HG03135 (cell line): ENCODE measurements around the gene TTLL6.

Source experiments
- ATAC-seq: cut with Tn5 transposase; IDR thresholded peaks from one replicate; pipeline ENCODE4 v1.9.1; 2021; ENCODE audit warnings: mild to moderate bottlenecking, moderate library complexity; ENCODE audit not compliant: unreplicated experiment

The TTLL6 gene

DNA sequence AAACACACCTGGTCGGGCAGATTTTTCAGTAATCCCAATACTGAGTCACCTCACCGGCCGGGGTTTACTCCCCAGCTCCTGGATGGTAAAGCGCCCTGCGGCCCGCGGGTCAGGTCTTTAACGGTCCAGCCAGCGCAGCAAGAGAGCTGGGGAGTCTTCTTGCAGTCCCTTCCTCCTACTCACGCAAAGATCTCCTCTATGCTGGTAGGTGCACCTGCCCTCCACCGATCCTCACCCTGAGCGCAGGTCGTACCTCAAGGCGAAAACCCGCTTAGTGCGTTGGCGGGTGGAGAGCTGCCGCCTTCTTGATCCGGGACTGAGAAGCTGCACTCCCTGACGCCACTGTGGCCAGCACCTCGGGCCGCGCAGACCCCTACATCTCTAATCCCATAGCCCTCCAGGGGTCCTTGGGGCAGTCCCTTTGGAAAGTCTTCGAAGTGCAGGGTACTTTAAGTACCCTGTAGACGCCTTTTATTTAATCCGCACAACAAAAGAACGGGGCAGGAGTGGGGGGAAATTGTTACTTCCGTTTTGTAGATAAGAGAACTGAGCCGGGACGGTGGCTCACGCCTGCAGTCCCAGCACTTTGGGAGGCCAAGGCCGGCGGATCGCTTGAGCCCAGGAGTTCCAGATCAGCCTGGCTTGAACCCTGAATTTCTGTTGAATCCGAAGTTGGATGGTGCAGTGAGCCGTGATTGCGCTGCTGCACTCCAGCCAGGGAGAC lies 78.1 kb downstream of the TTLL6 start:
- ATAC-seq, result no peak

DNA sequence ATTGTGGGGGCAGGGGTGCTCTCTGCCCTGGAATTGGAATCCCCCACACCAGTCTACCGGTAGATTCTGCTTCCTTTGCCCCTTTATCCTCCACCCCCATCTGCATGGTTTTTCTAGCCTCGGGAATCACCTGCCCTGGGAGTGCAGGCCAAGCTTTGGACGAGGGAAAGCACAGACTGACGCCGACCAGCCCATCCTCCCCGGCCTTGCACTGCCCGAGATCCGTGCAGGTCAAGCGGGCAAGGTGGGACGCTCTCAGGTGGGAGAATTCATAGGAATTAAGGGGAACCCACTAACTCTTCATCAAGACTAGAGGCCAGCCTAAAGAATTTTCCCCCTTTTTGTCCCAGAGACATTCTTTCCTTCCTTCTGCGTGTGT lies 78.6 kb downstream of the TTLL6 start:
- no peak for ATAC-seq

DNA sequence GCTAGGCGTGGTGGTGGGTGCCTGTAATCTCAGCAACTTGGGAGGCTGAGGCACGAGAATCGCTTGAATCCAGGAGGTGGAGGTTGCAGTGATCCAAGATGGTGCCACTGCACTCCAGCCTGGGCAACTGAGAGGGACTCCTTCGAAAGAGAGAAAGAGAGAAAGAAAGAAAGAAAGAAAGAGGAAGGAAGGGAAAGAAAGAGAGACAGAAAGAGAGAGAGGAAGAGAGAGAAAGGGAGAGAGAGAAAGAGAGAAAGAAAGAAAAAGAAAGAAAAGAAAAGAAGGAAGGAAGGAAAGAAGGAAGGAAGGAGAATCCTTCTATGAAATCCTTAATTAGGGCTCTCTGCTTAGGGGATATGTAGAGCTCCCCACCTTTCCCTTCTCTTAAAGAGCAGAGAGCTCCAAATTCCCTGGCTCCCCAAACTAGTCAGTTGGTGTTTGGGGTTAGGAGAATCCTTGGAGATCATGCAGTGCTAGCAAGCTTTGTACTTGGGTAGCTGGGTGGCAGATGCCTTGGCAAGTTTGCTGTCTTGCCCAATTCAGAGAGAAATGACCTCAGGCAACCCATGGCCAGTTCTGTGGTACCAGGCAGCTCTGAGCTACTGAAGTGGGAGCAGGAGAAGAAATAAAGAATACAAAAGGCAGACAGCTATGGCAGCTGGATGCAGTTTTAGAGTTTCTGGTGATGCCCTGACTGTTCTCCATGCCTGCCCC lies 79.5 kb downstream of the TTLL6 start:
- ATAC-seq, result no peak

DNA sequence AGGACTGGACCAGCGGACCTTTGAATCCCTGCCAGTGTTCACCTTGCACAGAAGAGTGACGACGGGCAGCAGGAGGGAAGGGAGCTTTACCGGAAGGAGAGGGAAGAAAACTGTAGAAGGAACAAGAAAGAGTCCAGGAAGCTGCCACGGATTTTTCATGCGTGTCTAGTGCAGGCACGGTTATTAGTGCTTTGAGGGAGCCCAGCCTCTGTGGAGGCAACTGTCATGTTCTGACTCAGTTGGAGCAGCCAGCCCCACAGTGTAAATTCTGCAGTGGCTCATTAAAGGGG lies 82.0 kb downstream of the TTLL6 start:
- ATAC-seq, result no peak

DNA sequence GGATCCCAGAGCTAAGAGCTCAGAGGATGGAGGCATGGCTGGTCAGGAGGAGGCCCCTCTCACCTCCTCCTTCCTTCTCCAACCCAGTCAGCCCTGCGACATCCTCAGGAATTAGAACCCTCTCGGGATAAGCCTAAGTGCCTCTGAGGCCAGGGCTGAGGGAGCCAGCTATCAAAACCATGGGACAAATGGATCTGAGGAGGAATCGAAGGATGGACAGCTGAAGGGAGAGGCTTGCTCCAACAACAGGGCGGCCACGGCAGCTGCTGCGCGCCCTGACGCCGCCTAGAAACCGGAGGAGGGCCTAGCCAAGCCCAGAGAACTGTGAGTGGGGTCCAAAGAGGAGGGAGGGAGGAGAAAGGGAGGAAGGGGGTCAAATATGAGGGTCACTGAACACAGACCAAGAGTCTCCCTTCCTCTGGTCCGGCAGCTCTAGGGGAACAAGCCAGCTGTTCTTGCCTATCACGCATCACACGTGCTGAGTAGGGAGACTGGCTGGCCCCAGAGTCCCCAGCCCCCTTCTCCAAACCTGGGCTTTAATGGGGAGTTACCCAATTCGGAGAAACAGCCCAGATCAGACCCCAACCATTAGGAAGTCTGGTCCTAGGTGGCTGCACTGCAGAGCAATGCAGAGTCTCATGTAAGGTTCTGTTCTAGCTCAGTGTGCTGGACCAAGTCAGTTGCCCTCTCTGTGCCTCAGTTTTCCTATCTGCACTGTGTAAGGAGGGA lies 82.5 kb downstream of the TTLL6 start:
- ATAC-seq, result no peak

DNA sequence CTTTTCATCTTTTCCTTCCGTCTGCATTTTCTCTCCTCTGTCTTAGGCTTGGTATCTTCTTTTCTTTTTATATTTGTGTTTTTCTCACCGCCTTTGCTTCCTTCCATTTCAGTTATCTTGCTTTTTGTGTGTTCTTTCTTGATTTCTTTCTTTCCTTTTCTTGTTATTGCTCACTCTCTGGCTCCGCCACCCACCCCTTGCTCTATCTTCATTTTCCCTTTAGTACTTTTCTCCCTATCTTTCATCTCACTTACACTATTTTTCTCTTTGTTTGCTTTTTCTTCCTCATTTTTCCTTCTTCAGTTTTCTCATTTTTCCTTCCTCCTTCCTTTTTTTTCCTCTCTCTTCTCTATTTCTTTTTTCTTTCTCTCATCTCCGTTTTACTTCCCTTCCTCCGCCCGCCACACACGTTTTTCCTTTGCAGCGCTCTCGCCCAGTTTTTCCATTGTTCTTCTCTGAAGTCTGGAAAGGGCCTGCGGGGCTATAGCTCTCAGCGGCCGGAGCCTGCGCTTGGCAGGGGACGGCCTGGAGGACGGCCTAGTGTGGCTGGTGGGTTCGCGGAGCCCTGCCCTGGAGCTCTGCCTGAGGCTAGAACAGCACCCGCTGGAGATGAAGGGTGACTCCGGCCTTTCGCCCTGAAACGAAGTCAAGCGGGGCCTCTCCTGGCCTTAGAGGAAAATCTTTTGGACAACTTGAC lies 83.2 kb downstream of the TTLL6 start:
- no peak for ATAC-seq

DNA sequence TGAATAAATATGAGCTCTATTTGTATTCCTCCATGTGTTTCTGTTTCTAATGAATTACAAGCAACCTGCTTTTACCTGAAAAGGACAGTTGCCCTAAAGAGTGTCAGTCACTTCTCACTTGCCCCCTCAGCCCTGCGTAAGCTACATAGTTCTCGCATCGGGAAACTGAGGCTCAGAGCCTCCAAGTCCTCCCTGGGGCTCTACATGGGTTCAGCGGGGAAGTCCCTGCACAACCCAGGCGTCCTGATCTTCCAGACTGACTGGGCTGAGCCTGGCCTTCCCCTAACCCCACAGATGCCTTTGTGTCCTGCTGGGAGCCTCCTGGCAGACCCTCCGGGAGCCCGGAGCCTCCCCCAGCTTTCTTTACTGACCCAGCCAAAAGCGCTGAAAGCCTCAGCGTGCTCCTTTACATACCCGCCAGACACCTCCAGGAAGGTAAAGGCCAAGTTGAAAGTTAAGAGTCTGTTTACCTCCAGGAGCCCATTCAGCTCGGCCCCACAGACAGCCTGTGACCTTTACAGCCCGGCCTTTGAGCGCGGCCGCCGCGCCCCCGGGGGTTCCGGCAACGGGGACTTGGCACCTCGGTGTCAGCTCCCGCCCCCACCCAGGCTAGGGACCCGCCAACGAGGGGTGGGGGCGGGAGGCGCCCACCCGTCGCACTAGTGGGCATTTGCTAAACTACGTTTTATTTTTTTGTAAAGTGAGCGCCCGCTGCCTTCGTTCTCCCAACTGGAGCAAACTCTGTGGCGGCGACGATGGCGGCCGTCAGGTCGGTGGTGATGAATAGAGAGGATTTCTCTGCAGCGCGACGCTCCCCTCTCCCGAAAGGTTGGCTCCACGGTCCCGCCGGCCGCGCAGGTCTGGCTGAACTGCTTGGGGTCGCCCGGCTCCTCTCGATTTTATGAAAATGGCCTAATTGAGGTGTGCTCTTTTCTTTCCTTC lies 84.1 kb downstream of the TTLL6 start:
- ATAC-seq, result no peak

DNA sequence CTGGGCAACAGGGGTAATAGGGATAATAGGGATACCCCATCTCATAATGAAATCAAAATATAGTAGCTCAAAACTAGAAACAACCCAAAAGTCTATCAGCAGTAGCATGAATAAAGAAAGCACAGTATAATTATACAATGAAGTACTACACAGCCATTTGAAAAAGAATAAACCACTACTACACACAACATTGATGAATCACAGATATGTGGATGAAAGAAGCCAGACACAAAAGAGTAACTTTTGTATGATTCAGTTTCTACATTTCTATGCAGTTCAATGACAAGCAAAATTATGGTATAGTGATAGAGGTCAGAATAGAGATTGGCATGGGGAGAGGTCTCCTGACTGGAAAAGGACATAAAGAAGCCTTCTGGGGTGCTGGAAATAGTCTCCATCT lies 85.7 kb downstream of the TTLL6 start:
- ATAC-seq, result no peak

DNA sequence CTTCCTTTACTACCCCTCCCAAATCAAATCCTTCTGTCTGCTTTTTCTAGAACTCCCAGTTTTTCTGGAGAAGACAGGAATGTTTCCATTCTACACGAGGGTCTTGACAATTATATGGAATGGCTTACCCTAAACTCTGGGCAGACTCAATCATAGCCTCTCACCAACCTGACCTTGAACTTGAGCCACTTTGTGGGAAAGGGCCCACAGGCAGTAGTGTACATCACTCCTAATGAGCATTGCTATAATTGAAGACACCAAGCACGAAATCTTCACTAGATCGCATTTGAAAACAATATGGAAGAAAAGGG lies 86.8 kb downstream of the TTLL6 start:
- no peak for ATAC-seq

DNA sequence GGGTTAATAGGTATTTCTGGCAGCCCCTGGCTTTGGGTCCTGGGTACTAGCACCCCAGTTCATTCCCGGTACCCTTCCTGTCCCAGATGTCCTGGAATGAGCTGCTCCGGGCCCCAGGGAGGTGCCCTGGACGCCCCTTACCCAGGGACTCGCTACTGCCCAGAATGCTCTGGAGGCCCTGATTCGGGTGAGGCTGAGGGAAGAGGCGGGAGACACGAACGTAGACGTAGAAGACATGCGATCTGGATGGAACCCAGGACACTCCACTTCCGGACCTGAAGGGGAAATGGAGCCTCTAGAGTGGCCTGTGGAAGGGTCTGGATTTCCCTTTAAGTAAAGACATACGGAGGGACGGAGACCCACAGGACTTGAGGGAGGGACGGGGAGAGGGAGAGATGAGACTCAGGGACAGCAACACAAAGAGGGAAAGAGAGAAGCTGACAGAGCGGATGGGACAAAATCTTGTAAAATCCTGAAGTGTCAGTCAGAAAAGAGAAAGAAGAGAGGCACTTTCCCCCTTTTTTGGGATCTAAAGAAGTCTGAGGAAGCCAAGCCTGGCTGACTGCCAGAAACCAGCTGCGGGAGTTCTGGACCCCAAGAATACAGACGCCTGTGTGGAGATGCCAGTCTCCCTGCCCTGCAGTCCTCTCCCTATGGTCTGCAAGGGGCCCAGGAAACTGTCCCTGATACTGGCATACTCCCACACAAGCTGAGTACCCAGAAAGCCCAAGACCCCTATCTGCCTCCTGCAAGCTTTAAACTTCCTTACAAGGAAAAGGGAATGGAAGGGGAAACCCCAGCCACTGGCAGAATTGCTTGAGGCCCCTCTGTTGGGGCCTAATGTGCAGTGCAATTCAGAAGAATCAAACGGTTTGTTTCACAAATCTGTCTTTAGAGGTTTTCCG lies 87.4 kb downstream of the TTLL6 start:
- ATAC-seq, result no peak

DNA sequence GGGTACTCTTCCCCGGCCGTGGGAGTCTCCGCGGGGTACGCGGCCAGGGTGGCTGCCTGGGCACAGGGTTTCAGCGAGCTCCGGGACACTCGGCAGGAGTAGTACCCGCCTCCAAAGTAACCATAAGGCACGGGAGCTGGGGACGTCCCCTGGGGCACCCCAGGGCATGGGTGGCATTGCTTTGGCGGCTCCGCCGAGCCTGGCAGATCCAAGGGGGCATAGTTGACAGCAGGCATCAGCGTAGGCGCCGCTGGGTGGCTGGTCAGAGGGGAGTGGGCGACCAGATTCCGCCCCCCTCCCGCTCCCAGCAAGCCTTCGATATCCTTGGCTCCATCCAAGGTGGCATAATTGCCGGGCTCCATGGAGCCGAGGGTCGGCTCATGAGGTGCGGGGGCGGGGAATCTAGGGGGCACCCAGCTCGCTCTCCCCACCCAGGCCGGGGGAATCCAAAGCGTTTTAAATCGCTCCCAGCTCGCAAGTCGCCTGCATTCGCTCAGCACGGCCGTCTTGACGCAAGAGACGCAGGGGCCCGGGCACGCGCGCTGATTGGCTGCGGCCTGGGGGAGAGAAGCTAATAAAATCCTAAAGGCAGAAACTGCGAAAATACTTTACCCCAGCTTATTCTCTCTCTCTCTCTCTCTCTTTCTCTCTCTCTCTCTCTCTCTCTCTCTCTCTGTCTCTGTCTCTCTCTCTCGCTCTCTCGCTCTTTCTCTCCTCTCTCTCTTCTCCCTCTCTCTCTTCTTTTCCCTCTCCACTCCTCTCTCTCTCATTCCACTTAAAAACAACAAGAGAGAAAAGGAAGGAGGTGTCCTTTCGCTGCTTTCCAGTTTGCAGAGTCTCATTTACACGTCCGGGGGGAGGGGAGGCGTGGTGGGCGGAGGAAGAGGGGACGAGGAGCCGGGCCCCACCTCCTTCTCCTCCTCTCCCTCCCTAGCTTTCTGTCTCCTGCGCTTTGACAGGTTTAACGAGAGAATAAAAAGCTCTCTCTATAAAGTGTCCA lies 88.5 kb downstream of the TTLL6 start, which contains the start of gene HOXB13:
Gene HOXB13 (minus strand): TSS at position 519 of the 1,000 bp plus-strand sequence. CDS start 157 bp downstream, at position 362.
- ATAC-seq, result no peak

DNA sequence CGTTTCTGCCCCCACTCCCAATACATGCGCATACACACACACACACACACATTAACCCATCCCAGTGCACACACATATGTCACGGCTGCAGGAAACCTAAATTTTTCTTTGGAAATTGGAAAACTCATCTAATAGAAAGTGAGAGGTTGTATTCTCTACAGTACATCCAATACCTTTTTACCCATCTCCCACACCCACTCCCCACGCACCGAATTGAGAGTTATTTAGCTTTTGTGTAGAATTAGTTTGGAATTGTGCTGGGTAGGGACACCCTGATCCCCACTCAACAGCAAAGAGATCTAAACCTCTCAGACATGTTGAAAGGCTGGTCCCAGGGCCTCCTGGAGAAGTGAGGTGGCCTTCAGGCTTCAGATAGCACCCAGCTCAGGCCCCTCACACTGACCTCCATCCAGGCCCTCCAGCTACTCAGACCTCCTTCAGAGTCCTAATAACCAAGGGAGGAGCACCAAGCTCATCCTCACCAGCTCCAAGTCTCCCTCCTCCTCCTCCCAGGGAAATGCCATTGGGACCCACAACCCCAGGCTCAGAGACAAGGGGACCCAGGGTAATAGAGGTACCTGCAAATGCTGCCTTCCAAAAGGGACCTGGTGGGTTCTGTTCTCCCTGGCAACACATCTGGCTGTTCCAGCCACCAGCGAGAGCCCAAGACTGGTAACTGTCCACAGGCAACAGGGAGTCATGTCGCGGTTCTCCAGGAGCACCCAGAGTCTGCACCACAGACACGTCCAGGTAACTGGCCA lies 89.4 kb downstream of the TTLL6 start:
- no peak for ATAC-seq

DNA sequence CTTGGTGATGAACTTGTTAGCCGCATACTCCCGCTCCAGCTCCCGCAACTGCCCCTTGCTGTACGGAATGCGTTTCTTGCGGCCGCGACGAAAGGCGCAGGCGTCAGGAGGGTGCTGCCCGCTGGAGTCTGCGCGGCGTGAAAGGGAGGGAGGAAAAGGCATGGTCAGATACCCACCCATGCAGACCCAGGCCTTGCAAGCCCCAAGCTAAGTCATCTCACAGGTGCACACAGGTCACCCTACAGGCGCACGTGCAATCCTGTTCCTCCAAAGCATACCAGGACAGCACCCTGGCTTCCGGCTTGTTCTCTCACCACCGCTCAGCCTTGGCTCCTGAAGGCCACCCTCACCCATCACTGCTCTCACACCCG lies 90.1 kb downstream of the TTLL6 start:
- no peak for ATAC-seq

DNA sequence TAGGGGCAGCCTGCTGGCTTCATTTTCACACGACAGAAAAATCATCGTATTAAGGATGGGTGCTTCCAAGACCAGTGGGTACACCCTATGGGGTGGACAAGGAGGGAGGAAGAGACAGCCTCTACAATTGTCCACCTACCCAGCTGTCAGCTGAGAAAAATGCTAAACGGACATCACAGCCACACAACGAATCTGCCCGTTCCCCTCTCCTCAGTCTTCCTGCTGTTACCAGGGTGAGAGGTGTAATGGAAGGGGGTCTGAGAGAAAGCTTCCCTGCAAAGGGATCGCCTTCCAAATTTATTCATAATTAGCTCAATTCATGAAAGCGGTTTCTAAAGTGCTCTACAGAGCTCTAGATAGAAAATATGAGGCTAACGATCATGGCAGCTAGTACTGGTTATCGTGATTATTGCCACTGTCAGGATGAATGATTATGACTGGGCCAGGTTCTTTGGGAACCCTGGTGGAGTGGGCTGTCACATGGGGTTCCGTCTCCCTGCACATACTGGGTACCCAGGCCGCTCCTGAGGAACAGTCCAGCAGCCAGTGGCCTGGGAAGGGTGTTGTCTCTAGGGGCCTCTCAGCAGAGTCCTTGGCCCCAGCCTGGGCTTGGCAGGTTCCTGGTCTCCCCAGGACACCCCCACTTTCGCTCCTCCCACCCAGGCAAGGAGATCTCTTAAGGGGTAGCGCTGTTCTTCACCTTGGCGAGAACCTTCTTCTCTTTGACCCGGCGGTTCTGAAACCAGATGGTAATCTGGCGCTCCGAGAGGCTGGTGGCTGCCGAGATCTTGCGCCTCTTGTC lies 90.7 kb downstream of the TTLL6 start:
- no peak for ATAC-seq

DNA sequence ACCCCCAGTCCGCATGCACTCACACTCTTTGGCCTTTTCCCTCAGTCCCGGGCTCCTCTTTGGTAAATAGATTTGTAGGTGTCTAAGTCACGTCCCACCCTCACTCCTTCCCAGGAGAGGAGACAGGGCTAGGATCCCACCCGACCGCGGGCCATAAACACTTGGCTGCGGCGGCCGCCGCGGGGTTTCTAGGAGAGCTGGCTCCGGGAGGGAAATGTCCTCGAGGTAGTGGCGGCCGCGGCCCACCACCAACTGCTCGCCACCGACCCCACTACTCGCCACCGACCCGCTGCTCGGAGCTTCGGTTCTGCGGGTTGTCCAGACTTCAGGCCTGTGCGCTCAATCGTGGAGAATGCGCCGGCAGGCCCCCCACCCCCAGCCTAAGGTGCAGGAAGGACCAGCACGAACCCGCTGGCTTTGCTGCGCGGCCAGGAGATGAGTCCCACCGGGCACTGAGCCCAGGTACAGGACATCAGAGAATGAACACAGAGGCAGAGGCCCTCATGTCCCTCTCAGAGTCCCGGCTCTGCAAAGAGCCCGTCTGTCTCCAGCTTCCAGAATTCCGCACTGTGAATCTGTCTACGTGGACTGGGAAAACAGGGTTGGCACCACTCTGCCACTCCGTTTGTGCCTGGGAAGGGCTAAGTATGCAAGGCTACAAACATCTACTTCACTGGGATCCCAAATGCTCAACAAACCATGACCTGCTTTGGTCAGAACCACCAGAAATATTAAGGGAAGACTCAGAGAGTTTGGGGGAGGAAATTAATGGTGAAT lies 91.6 kb downstream of the TTLL6 start:
- no peak for ATAC-seq

DNA sequence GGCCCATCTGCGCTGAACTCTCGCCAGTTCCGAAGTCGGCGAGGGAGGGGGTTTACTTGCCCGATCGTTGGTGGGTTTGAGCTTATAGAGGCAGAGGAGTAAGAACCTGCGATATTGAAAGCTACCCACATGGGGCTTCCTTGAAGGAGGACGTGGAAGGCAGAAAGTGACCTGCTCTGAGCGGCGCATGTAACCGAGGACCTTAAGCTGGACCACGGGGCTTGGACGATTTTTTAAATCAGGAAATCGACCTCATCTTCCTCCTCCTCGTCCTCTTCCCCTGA lies 92.1 kb downstream of the TTLL6 start:
- ATAC-seq, result no peak
